DND-41 (cell line): ENCODE data around the gene NGB.

ENCODE experiments used
- ATAC-seq: fragments of 200-7000 bp; cut with Tn5 transposase; 3 replicates; pipeline ENCODE4 v1.9.1; 2021; ENCODE audit warnings: low read depth; ENCODE audit not compliant: insufficient read depth
- DNase-seq: peaks from one replicate; pipeline ENCODE4 v3.0.0-alpha.2; 2020
- H2AFZ ChIP-seq: 2 replicates; pipeline ENCODE4 v1.6.0; 2012; ENCODE audit warnings: low read depth, low read length
- H3K27ac ChIP-seq: 2 replicates; pipeline ENCODE4 v1.5.1; 2012; ENCODE audit warnings: low read length, inconsistent platforms
- H3K27me3 ChIP-seq: fragments of 200-600 bp; sonication (generic); 2 replicates; pipeline ENCODE4 v1.6.0; 2012; ENCODE audit warnings: low read length, mild to moderate bottlenecking, inconsistent platforms; ENCODE audit not compliant: insufficient read depth, poor library complexity
- H3K36me3 ChIP-seq: 2 replicates; pipeline ENCODE4 v1.5.1; 2012; ENCODE audit warnings: low read length, inconsistent platforms; ENCODE audit not compliant: insufficient read depth
- H3K4me1 ChIP-seq: 2 replicates; pipeline ENCODE4 v1.5.1; 2012; ENCODE audit warnings: mild to moderate bottlenecking, low read length; ENCODE audit not compliant: insufficient read depth
- H3K4me2 ChIP-seq: 2 replicates; pipeline ENCODE4 v1.6.0; 2012; ENCODE audit warnings: mild to moderate bottlenecking, moderate library complexity, low read length, inconsistent platforms; ENCODE audit not compliant: insufficient read depth
- H3K4me3 ChIP-seq, 2 experiments: fragments of 200-600 bp in 1 of 2; shearing (Covaris generic) in 1 of 2; 2 replicates each; pipeline ENCODE4 v1.5.1; 2012 to 2016; ENCODE audit warnings: inconsistent platforms in 2 of 2, low read length in 2 of 2, mild to moderate bottlenecking in 2 of 2, low read depth in 1 of 2, moderate library complexity in 1 of 2
- H3K79me2 ChIP-seq: 2 replicates; pipeline ENCODE4 v1.6.0; 2012; ENCODE audit warnings: low read length, inconsistent platforms; ENCODE audit not compliant: insufficient read depth
- H3K9ac ChIP-seq: 2 replicates; pipeline ENCODE4 v1.6.0; 2012; ENCODE audit warnings: low read depth, mild to moderate bottlenecking, inconsistent platforms, low read length, moderate library complexity
- H3K9me3 ChIP-seq: 2 replicates; pipeline ENCODE4 v1.5.1; 2012; ENCODE audit warnings: low read length, moderate library complexity, mild to moderate bottlenecking, inconsistent platforms; ENCODE audit not compliant: insufficient read depth, severe bottlenecking
- H4K20me1 ChIP-seq: 2 replicates; pipeline ENCODE4 v1.6.0; 2012; ENCODE audit warnings: low read length; ENCODE audit not compliant: insufficient read depth
- CTCF ChIP-seq: IDR thresholded peaks from 2 replicates; pipeline ENCODE4 v1.5.1; 2012; ENCODE audit warnings: borderline replicate concordance, low read length, moderate library complexity, mild to moderate bottlenecking; ENCODE audit not compliant: poor library complexity, severe bottlenecking; ENCODE audit errors: extremely low read depth
- EZH2 ChIP-seq: IDR thresholded peaks from 3 replicates; pipeline ENCODE4 v1.6.1; 2012; ENCODE audit warnings: borderline replicate concordance, low read depth, mild to moderate bottlenecking, moderate library complexity, low read length, inconsistent platforms; ENCODE audit not compliant: severe bottlenecking

NGB gene

GRCh38 chr14:77245820-77246219 lies 25.2 kb downstream of the NGB start:
- H4K20me1 ChIP-seq = no peaks in the 10 kb centered on the region
- no peak overlapping the region for H3K4me2 ChIP-seq
- DNase-seq (no peak), ATAC-seq (no peak)
- no peaks in the 10 kb centered on the region for H3K79me2 ChIP-seq
- no peak overlapping the region for H2AFZ ChIP-seq
- H3K4me3 ChIP-seq = no peak overlapping the region
- H3K36me3 ChIP-seq = no peaks in the 10 kb centered on the region
- H3K9me3 ChIP-seq = no peaks in the 10 kb centered on the region
- H3K27me3 ChIP-seq = peaks cover 4% of the 10 kb centered on the region
- TF ChIP-seq CTCF = no peak
- no peak for TF ChIP-seq EZH2
- no peak overlapping the region for H3K27ac ChIP-seq
- no peaks in the 10 kb centered on the region for H3K4me1 ChIP-seq
- no peak overlapping the region for H3K9ac ChIP-seq

GRCh38 chr14:77243853-77244252 lies 27.2 kb downstream of the NGB start:
- Histone ChIP-seq H3K9ac (no peak overlapping the region), H3K4me2 (no peak overlapping the region)
- no peak for ATAC-seq

GRCh38 chr14:77242752-77243151 lies 28.3 kb downstream of the NGB start:
- H3K79me2 ChIP-seq = no peaks in the 10 kb centered on the region
- no peak overlapping the region for H2AFZ ChIP-seq
- no peak overlapping the region for H3K4me2 ChIP-seq
- ATAC-seq (no peak), DNase-seq (no peak)
- H3K27me3 ChIP-seq = no peaks in the 10 kb centered on the region
- no peak overlapping the region for H3K9ac ChIP-seq
- H3K4me1 ChIP-seq = no peaks in the 10 kb centered on the region
- H3K27ac ChIP-seq = no peak overlapping the region
- H3K36me3 ChIP-seq = no peaks in the 10 kb centered on the region
- H3K9me3 ChIP-seq = no peaks in the 10 kb centered on the region
- H3K4me3 ChIP-seq = no peak overlapping the region
- no peak for TF ChIP-seq EZH2
- TF ChIP-seq CTCF = no peak
- no peaks in the 10 kb centered on the region for H4K20me1 ChIP-seq

More at GRCh38 chr14:77243853-77244252, 27.2 kb downstream of the NGB start:
- no peak for TF ChIP-seq EZH2
- no peak for TF ChIP-seq CTCF
- Histone ChIP-seq H3K9me3 (no peaks in the 10 kb centered on the region), H3K79me2 (no peaks in the 10 kb centered on the region), H3K4me1 (no peaks in the 10 kb centered on the region), H4K20me1 (no peaks in the 10 kb centered on the region), H3K36me3 (no peaks in the 10 kb centered on the region), H2AFZ (no peak overlapping the region), H3K27me3 (peaks cover 4% of the 10 kb centered on the region), H3K27ac (no peak overlapping the region), H3K4me3 (no peak overlapping the region)
- no peak for DNase-seq

GRCh38 chr14:77241955-77242354 lies 29.1 kb downstream of the NGB start:
- H3K27me3 ChIP-seq = no peaks in the 10 kb centered on the region
- no peak overlapping the region for H3K27ac ChIP-seq
- no peaks in the 10 kb centered on the region for H3K36me3 ChIP-seq
- H3K4me3 ChIP-seq = no peak overlapping the region
- no peaks in the 10 kb centered on the region for H3K9me3 ChIP-seq
- no peaks in the 10 kb centered on the region for H4K20me1 ChIP-seq
- no peaks in the 10 kb centered on the region for H3K4me1 ChIP-seq
- H2AFZ ChIP-seq = no peak overlapping the region
- H3K79me2 ChIP-seq = no peaks in the 10 kb centered on the region
- ATAC-seq (peak; percentile 37; the same call in 1 of the 3 replicates), DNase-seq (no peak)
- H3K4me2 ChIP-seq = no peak overlapping the region
- TF ChIP-seq CTCF = no peak
- no peak for TF ChIP-seq EZH2
- no peak overlapping the region for H3K9ac ChIP-seq
